ENCODE measurements around the gene MT1F. TPM values are rescaled to one million over a fixed set of nuclear protein-coding genes. Genes with fewer than 3 reads are reported as not detected.
A peak's percentile ranks its signal among the peaks of the same experiment; 100 is the strongest.

Gene MT1F
- total and polyA plus RNA-seq, 2 of the 4 experiments (the other 2 are of a cell fraction): 0.56 TPM; not detected in 1

DNA sequence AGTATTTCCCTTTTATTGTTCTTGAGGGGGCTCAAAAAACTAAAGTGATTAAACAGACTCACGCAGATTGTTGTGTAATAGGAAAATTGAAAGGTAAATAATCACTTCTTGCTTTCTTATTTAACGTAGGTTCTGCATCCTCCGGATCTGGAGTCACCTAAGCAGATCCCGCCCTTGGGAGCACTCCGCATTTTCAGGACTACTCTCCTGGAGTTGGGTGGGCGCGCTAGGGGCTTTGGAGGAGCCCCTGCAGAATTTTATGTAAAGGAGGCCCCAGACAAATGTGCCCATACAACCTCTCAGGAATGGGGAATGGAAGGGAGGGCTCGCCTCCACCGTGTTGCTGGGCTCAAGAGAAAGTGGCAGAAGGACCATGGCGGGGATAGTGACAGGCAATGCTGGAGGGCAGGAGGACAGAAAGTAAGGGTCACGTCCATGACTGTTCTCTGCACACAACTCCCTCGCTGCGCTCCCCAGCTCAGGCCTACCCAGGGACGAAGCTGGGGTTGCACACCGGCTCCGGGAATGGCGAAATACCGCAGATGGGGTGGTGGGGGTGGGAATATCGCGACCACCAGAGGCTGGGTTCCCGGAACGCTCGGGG lies 41.0 kb upstream of the MT1F start:
- H3K79me1 ChIP-seq (ENCODE audit: low read depth in 1 of 2, low read length in 2 of 2): peaks cover 2 to 39% of the 10 kb centered on the region in 2 experiments; a peak in 3 of 4 replicates
- intact Hi-C loops (cut with micrococcal nuclease): no loop called here
- in situ Hi-C loops (cut with MboI; ENCODE audit: low sequenced_read_pairs): no loop called here
- H2BK120ac ChIP-seq (ENCODE audit: low read depth, low read length): peak overlapping the region; percentile 73
- peak overlapping the region; percentile 73 for H2AK9ac ChIP-seq (replicated peaks; ENCODE audit: low read depth, low read length, poor library complexity)
- H3K4ac ChIP-seq (ENCODE audit: low read depth, low read length): peak overlapping the region; percentile 83
- no peak for DNase-seq
- TF ChIP-seq RAD21 (IDR thresholded peaks at IDR 0.05; ENCODE audit: low read length) (no peak), CEBPB (IDR thresholded peaks at IDR 0.05; ENCODE audit: low read depth, low read length) (no peak), SMC3 (IDR thresholded peaks at IDR 0.05; ENCODE audit: low read depth, low read length) (no peak), CHD1 (IDR thresholded peaks at IDR 0.05; ENCODE audit: low read depth, low read length) (no peak), MAFK (IDR thresholded peaks at IDR 0.05; ENCODE audit: low read depth, low read length) (no peak), MXI1 (IDR thresholded peaks at IDR 0.05; ENCODE audit: borderline replicate concordance, low read depth, low read length) (no peak)
- TF ChIP-seq, protein P1, sequence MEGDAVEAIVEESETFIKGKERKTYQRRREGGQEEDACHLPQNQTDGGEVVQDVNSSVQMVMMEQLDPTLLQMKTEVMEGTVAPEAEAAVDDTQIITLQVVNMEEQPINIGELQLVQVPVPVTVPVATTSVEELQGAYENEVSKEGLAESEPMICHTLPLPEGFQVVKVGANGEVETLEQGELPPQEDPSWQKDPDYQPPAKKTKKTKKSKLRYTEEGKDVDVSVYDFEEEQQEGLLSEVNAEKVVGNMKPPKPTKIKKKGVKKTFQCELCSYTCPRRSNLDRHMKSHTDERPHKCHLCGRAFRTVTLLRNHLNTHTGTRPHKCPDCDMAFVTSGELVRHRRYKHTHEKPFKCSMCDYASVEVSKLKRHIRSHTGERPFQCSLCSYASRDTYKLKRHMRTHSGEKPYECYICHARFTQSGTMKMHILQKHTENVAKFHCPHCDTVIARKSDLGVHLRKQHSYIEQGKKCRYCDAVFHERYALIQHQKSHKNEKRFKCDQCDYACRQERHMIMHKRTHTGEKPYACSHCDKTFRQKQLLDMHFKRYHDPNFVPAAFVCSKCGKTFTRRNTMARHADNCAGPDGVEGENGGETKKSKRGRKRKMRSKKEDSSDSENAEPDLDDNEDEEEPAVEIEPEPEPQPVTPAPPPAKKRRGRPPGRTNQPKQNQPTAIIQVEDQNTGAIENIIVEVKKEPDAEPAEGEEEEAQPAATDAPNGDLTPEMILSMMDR (conservative IDR thresholded peaks at IDR 0.05; ENCODE audit: low read depth, low read length): no peak
- H2BK5ac ChIP-seq (ENCODE audit: low read depth, low read length, poor library complexity, severe bottlenecking): peak overlapping the region; percentile 21
- peak overlapping the region; percentile 97 for H2AK5ac ChIP-seq (ENCODE audit: low read depth, low read length)
- H2BK15ac ChIP-seq (ENCODE audit: low read depth, low read length): peak overlapping the region; percentile 88
- no TSS peak for BruUV-seq (replicated peaks)
- H2AFZ ChIP-seq (replicated peaks; ENCODE audit: low read length, poor library complexity): peak overlapping the region; percentile 94
- peak overlapping the region; percentile 53 for H3K23ac ChIP-seq (ENCODE audit: low read depth, low read length)
- H4K20me1 ChIP-seq (ENCODE audit: insufficient read depth, low read length): no peaks in the 10 kb centered on the region
- ChIA-PET CTCF (interaction anchor here (0.6 kb wide), 1 partner anchor 12 kb away, joined by 3 read pairs; no protein-coding TSS in a partner anchor), POLR2A (ENCODE audit: unreplicated experiment) (interaction anchor here (0.5 kb wide), 1 partner anchor 10 kb away, joined by 3 read pairs; no protein-coding TSS in a partner anchor)
- H3K9ac ChIP-seq (ENCODE audit: low read depth, low read length): peak overlapping the region; percentile 66; the same call in 1 of the 2 replicates
- H2BK20ac ChIP-seq (ENCODE audit: low read depth, low read length): peak overlapping the region; percentile 73
- peak overlapping the region; percentile 86 for H4K5ac ChIP-seq (ENCODE audit: low read depth, low read length)
- no peak for ATAC-seq (ENCODE audit: low read depth)
- peak overlapping the region; percentile 72 for H3K14ac ChIP-seq (replicated peaks; ENCODE audit: low read depth, low read length)
- no peaks in the 10 kb centered on the region for H3K9me3 ChIP-seq (ENCODE audit: control insufficient read depth, insufficient read depth, low read length)
- peak overlapping the region; percentile 22; the same call in 1 of the 2 replicates for H3K27ac ChIP-seq (ENCODE audit: insufficient read depth, low read length)
- 34% methylated on average over 8 of the region's 23 CpGs; no CpG with 5 or more reads in 1 of the 2 experiments for WGBS, 2 experiments (ENCODE audit: extremely low coverage in 2 of 2, insufficient read length in 1 of 2)
- peaks cover 18% of the 10 kb centered on the region for H3K4me1 ChIP-seq (ENCODE audit: control insufficient read depth, insufficient read depth, low read length)
- no peak overlapping the region for H3K4me3 ChIP-seq (ENCODE audit: insufficient read depth, low read depth, low read length)
- no peaks in the 10 kb centered on the region for H3K27me3 ChIP-seq (ENCODE audit: control insufficient read depth, insufficient read depth, low read length)
- peak overlapping the region; percentile 54 to 66; a peak in 3 of 4 replicates for H4K8ac ChIP-seq (ENCODE audit: low read depth in 2 of 2, low read length in 2 of 2)
- peak overlapping the region; percentile 54 for H4K91ac ChIP-seq (ENCODE audit: insufficient read depth, low read depth, low read length)
- peaks cover 16% of the 10 kb centered on the region for H3K9me1 ChIP-seq (ENCODE audit: insufficient read depth, low read length)
- dilution Hi-C loops (cut with HindIII; ENCODE audit: low sequenced_read_pairs, unreplicated experiment): no loop called here
- H3K4me2 ChIP-seq (ENCODE audit: low read depth, low read length): no peak overlapping the region; the same call in 1 of the 2 replicates
- no peak overlapping the region for H3K18ac ChIP-seq (ENCODE audit: low read depth, low read length)
- no peaks in the 10 kb centered on the region for H3K36me3 ChIP-seq (ENCODE audit: control insufficient read depth, insufficient read depth, low read length)
- 0 out of 2 replicates have a peak overlapping the region, but pooled peaks have one; percentile 4 for H3K56ac ChIP-seq (ENCODE audit: extremely low read depth, insufficient read depth, low read length)
